DMS53 treated with DMSO at 0.1 percent for 48 hours (cell line): ENCODE results near the gene DLX1.
A peak's percentile ranks its signal among the peaks of the same experiment; 100 is the strongest.
"Not testable (repeated sequence)": the region's sequence is repeated elsewhere in the genome, so short reads cannot be mapped to it uniquely, and the experiment has no call there.

Experiments
- DNase-seq: peaks from one replicate; lab custom pipeline; 2025; ENCODE audit not compliant: unreplicated experiment; lab: John Stamatoyannopoulos, UW

The DLX1 gene

GRCh38 chr2:172063446-172063845 lies 21.9 kb upstream of the DLX1 start:
- DNase-seq = no peak

- DNase-seq = no peak
Measured at GRCh38 chr2:172065111-172065510, 20.2 kb upstream of the DLX1 start.

- no peak for DNase-seq
Measured at GRCh38 chr2:172066394-172066886, 18.9 kb upstream of the DLX1 start.

- DNase-seq = not testable (repeated sequence)
Measured at GRCh38 chr2:172067905-172068304, 17.4 kb upstream of the DLX1 start.

GRCh38 chr2:172070936-172071335 lies 14.4 kb upstream of the DLX1 start:
- no peak for DNase-seq

- no peak for DNase-seq
Measured at GRCh38 chr2:172072303-172072702, 13.0 kb upstream of the DLX1 start.

GRCh38 chr2:172072706-172073105 lies 12.6 kb upstream of the DLX1 start:
- DNase-seq = no peak

- DNase-seq = no peak
Measured at GRCh38 chr2:172073518-172073917, 11.8 kb upstream of the DLX1 start.

GRCh38 chr2:172074254-172074653 lies 11.1 kb upstream of the DLX1 start:
- DNase-seq = no peak

- no peak for DNase-seq
Measured at GRCh38 chr2:172079416-172079815, 5.9 kb upstream of the DLX1 start.

- no peak for DNase-seq
Measured at GRCh38 chr2:172079838-172080640, 5.3 kb upstream of the DLX1 start.

- DNase-seq = no peak
Measured at GRCh38 chr2:172080641-172081220, 4.6 kb upstream of the DLX1 start.

- no peak for DNase-seq
Measured at GRCh38 chr2:172081221-172082022, 3.9 kb upstream of the DLX1 start.

GRCh38 chr2:172082105-172082943 lies 3.0 kb upstream of the DLX1 start:
- DNase-seq = no peak

- no peak for DNase-seq
Measured at GRCh38 chr2:172082944-172083627, 2.2 kb upstream of the DLX1 start.

- DNase-seq = no peak
Measured at GRCh38 chr2:172083628-172084394, 1.5 kb upstream of the DLX1 start.

GRCh38 chr2:172084395-172084644 lies 987 bp upstream of the DLX1 start:
- peak; percentile 42 for DNase-seq

- DNase-seq = peak; percentile 98
Measured at GRCh38 chr2:172084645-172085459, 455 bp upstream of the DLX1 start.
